Pancreas (tissue), 10 donors: ENCODE measurements around the gene C10orf71. TPM values are rescaled to one million over a fixed set of nuclear protein-coding genes. Genes with fewer than 3 reads are reported as not detected.
A peak's percentile ranks its signal among the peaks of the same experiment; 100 is the strongest.

Source experiments
- ATAC-seq, 4 donors: fragments of 200-7000 bp; cut with Tn5 transposase; one replicate each; pipeline versions ENCODE4 v1.8.0 to v1.9.1; 2020; ENCODE audit warnings: mild to moderate bottlenecking in 4 of 4, moderate library complexity in 4 of 4
- DNase-seq, 6 donors: peaks; one replicate each; pipeline ENCODE4 v3.0.0-alpha.2; 2020
- FAIRE-seq: peaks from 2 replicates; lab custom pipeline; 2012; peaks lifted over from hg19 to GRCh38; lab: Jason Lieb, UNC
- H3K27ac ChIP-seq, 4 donors: fragments of 200-600 bp; sonication (generic); 1 replicate in 3 of 4; 2 replicates in 1 of 4; pipeline versions ENCODE4 v1.5.0 to v1.8.0; 2020
- H3K27me3 ChIP-seq, 4 donors: fragments of 200-600 bp; one replicate each; pipeline ENCODE4 v1.8.0; 2021
- H3K36me3 ChIP-seq, 3 donors: fragments of 200-600 bp; sonication (generic) in 1 of 3; one replicate each; pipeline versions ENCODE4 v1.5.0 to v1.8.0; 2020 to 2021
- H3K4me1 ChIP-seq, 3 donors: fragments of 200-600 bp; one replicate each; pipeline ENCODE4 v1.8.0; 2021
- H3K4me3 ChIP-seq, 4 donors: fragments of 200-600 bp; sonication (generic) in 2 of 4; one replicate each; pipeline versions ENCODE4 v1.5.0 to v1.8.0; 2020 to 2021
- H3K9me3 ChIP-seq, 4 donors: fragments of 200-600 bp; one replicate each; pipeline ENCODE4 v1.8.0; 2021
- CTCF ChIP-seq, 4 donors: fragments of 200-600 bp; sonication (generic) in 3 of 4; IDR thresholded peaks; one replicate each; pipeline versions ENCODE4 v1.5.0 to v1.8.0; 2021; ENCODE audit warnings: antibody characterized with exemption in 4 of 4
- WGBS, 2 donors: extraction: QIAGEN DNeasy Blood & Tissue Kit; methylation state at CpG; one replicate each; pipeline ENCODE4 v1.1.7; 2013; 5-methylcytosine and 5-hydroxymethylcytosine counted together
- intact Hi-C, 3 donors: fragments of 100-400 bp; cut with DNase I; formaldehyde crosslinking; loops; one replicate each; pipeline versions ENCODE4 v1.11.1 to v1.14.2; 2022
- polyA plus RNA-seq, 2 donors: library from polyadenylated mRNA; stranded (reverse); fragments of 200-250 nt; gene quantifications; one replicate each; pipeline ENCODE4 v1.2.3, GENCODE V29; 2013
- total RNA-seq, 6 donors: library from RNA; stranded (reverse); fragmentation: NEBNext Ultra II Directional in 4 of 6; extraction: Animal tissue kit (Norgen Biotek cat#: 25700) in 4 of 6; gene quantifications; one replicate each; pipeline versions ENCODE4 v1.2.1 to v1.2.4, GENCODE V29; 2021 to 2023
- donor health status: healthy with polysubstance abuse.
- donor health status: DM: no; HTN: no; CAD: no; lungs with moderate emphysema.
- donor health status: DM: no; HTN: no; CAD: no.
- donor health status: control.
- donor health status: control.
- donor health status: Bipolar disorder and iron deficiency.
- donor health status: DM: yes; HTN: yes; CAD: no.
- donor health status: DM: no; HTN: no; CAD: no.
- donor health status: DM: no; HTN: no; CAD: no.
- donor health status: DM: yes; HTN: yes; CAD: no.

C10orf71 gene
- total and polyA plus RNA-seq, 8 donors = 0.07 to 2.6 (median 0.50) TPM

- H3K9me3 ChIP-seq = no peaks in the 10 kb centered on the region
- no peak for DNase-seq
- intact Hi-C loops = no loop called here
- peaks cover 0 to 6% (median 0%) of the 10 kb centered on the region in 4 donors for H3K27me3 ChIP-seq
- H3K27ac ChIP-seq = no peak overlapping the region
- no peak overlapping the region for H3K4me3 ChIP-seq
- no peaks in the 10 kb centered on the region for H3K36me3 ChIP-seq
- H3K4me1 ChIP-seq = no peaks in the 10 kb centered on the region
- WGBS, 2 donors = 48 to 52% methylated on average over 13 of the region's 13 CpGs
- ATAC-seq = no peak
- TF ChIP-seq CTCF (IDR thresholded peaks at IDR 0.05) = no peak
- no peak for FAIRE-seq
These were observed 17.5 kb upstream of the C10orf71 start for GRCh38 chr10:49281461-49281860.

- no peaks in the 10 kb centered on the region for H3K36me3 ChIP-seq
- no peak overlapping the region for H3K27ac ChIP-seq
- peaks cover 0 to 6% (median 0%) of the 10 kb centered on the region in 4 donors for H3K27me3 ChIP-seq
- FAIRE-seq (no peak), ATAC-seq (no peak), DNase-seq (no peak)
- H3K4me1 ChIP-seq = no peaks in the 10 kb centered on the region
- no peak overlapping the region for H3K4me3 ChIP-seq
- 53 to 76% methylated on average over 3 of the region's 3 CpGs for WGBS, 2 donors
- H3K9me3 ChIP-seq = no peaks in the 10 kb centered on the region
- intact Hi-C loops = no loop called here
- no peak for TF ChIP-seq CTCF (IDR thresholded peaks at IDR 0.05)
These were observed 16.7 kb upstream of the C10orf71 start for GRCh38 chr10:49282306-49282705.

GRCh38 chr10:49282879-49283341, 16.1 kb upstream of the C10orf71 start:
- WGBS, 2 donors = 65 to 72% methylated on average over 12 of the region's 12 CpGs
- ATAC-seq (no peak), DNase-seq (no peak), FAIRE-seq (no peak)
- Histone ChIP-seq H3K4me1 (no peaks in the 10 kb centered on the region), H3K27ac (no peak overlapping the region), H3K36me3 (no peaks in the 10 kb centered on the region), H3K4me3 (no peak overlapping the region), H3K9me3 (no peaks in the 10 kb centered on the region), H3K27me3 (peaks cover 0 to 6% (median 0%) of the 10 kb centered on the region in 4 donors)
- intact Hi-C loops = no loop called here
- no peak for TF ChIP-seq CTCF (IDR thresholded peaks at IDR 0.05)

- H3K9me3 ChIP-seq = no peaks in the 10 kb centered on the region
- DNase-seq (peak in 1 of 6 donors; percentile 7), ATAC-seq (no peak), FAIRE-seq (no peak)
- TF ChIP-seq CTCF (IDR thresholded peaks at IDR 0.05) = no peak
- no peak overlapping the region for H3K4me3 ChIP-seq
- intact Hi-C loops = no loop called here
- no peaks in the 10 kb centered on the region for H3K36me3 ChIP-seq
- H3K27ac ChIP-seq = no peak overlapping the region
- no peaks in the 10 kb centered on the region for H3K4me1 ChIP-seq
- peaks cover 0 to 6% (median 0%) of the 10 kb centered on the region in 4 donors for H3K27me3 ChIP-seq
- 83 to 84% methylated on average over 6 of the region's 6 CpGs for WGBS, 2 donors
These were observed 15.5 kb upstream of the C10orf71 start for GRCh38 chr10:49283491-49283890.

- H3K27me3 ChIP-seq = peaks cover 0 to 6% (median 0%) of the 10 kb centered on the region in 4 donors
- no peaks in the 10 kb centered on the region for H3K4me1 ChIP-seq
- no peak for TF ChIP-seq CTCF (IDR thresholded peaks at IDR 0.05)
- no peak overlapping the region for H3K27ac ChIP-seq
- ATAC-seq (no peak), DNase-seq (no peak), FAIRE-seq (no peak)
- H3K9me3 ChIP-seq = no peaks in the 10 kb centered on the region
- 68 to 86% methylated on average over 5 of the region's 5 CpGs for WGBS, 2 donors
- intact Hi-C loops = no loop called here
- no peak overlapping the region for H3K4me3 ChIP-seq
- H3K36me3 ChIP-seq = no peaks in the 10 kb centered on the region
These were observed 14.6 kb upstream of the C10orf71 start for GRCh38 chr10:49284356-49284755.
